GM12864 (cell line): ENCODE data around the gene C2CD4C.
"Not testable (repeated sequence)": the region's sequence is repeated elsewhere in the genome, so short reads cannot be mapped to it uniquely, and the experiment has no call there.

Experiments
- DNase-seq: peaks from one replicate; pipeline ENCODE4 v3.0.0-alpha.2; 2011; ENCODE audit warnings: low read depth
- H3K4me3 ChIP-seq: 2 replicates; pipeline ENCODE4 v1.5.1; 2011; ENCODE audit warnings: mild to moderate bottlenecking, low read depth, low read length, control low read depth
- CTCF ChIP-seq: IDR thresholded peaks from 2 replicates; pipeline ENCODE4 v1.5.1; 2011; ENCODE audit warnings: low read depth, mild to moderate bottlenecking, moderate library complexity, low read length, control low read depth, inconsistent platforms; ENCODE audit errors: missing control alignments

C2CD4C gene

GRCh38 chr19:366951-367350 is 42.0 kb downstream of the C2CD4C start:
- H3K4me3 ChIP-seq: no peak overlapping the region
- TF ChIP-seq CTCF: no peak
- DNase-seq: no peak

- H3K4me3 ChIP-seq: no peak overlapping the region
- DNase-seq: no peak
- TF ChIP-seq CTCF: no peak
These were observed 42.7 kb downstream of the C2CD4C start for GRCh38 chr19:366205-366783.

GRCh38 chr19:364496-365287 is 44.3 kb downstream of the C2CD4C start:
- no peak overlapping the region for H3K4me3 ChIP-seq
- no peak for DNase-seq
- TF ChIP-seq CTCF: no peak

- DNase-seq: no peak
- H3K4me3 ChIP-seq: no peak overlapping the region
- TF ChIP-seq CTCF: no peak
These were observed 46.3 kb downstream of the C2CD4C start for GRCh38 chr19:362683-363082.

- TF ChIP-seq CTCF: no peak
- H3K4me3 ChIP-seq: no peak overlapping the region
- DNase-seq: no peak
These were observed 46.8 kb downstream of the C2CD4C start for GRCh38 chr19:362154-362553.

- no peak overlapping the region for H3K4me3 ChIP-seq
- no peak for TF ChIP-seq CTCF
- no peak for DNase-seq
These were observed 49.4 kb downstream of the C2CD4C start for GRCh38 chr19:359653-359925.

- H3K4me3 ChIP-seq, DNase-seq: not testable (repeated sequence)
These were observed 53.4 kb downstream of the C2CD4C start for GRCh38 chr19:355536-355935.
